Effector CD8-positive, alpha-beta T cell (primary cell): ENCODE measurements around the gene CORO7.

ENCODE experiments used
- DNase-seq: peaks from one replicate; lab custom pipeline; 2025; lab: John Stamatoyannopoulos, UW
- total RNA-seq, 4 experiments: gene quantifications; one replicate each; lab custom pipeline; 2026; lab: John Stamatoyannopoulos, UW

Gene CORO7
- total RNA-seq, result 22.2 to 42.8 (median 33.8) reads per million in 4 experiments

DNA sequence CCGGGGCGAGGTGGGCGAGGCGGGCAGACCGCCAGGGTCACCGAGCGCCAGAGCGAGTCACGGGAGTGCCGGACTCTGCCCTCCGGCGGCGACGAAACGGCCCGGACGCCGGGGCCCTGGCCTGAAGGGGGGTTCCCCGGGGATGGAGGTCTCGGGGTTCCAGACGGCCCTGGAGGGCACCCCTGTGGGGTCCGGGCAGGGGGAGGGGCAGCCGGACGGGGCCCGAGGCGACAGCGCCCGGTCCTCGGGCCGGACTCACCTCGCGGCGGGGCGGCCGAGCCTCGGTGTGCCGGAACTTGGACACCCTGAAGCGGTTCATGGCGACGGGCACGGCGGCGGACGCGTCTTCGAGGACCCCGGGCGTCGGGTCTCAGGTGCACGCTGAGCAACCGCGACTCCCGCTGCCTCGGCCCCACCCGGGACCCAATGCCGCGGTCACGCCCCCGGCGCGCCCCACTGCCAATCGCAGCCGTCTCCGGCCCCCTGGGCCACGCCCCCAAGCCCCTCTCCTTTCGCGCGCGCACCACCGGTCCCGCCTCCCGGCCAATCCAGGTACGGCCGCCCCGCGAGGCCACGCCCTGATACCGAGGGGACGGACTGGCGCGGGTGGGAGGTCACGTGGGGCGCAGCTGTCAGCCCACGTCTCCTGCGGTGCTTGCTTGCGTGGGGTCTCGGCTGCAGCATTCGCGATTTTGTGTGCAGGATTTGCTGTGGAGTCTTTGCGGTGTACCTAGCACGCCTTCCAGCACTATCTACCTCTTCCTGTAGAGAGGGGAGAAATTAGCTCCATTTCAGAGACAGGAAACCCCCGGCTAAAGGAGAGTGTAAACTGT, at the start of gene CORO7:
TSS of gene CORO7 (minus strand) at position 397 of the 833 bp plus-strand sequence. CDS start at position 319, 78 bp downstream.
- peak; percentile 99 for DNase-seq

DNA sequence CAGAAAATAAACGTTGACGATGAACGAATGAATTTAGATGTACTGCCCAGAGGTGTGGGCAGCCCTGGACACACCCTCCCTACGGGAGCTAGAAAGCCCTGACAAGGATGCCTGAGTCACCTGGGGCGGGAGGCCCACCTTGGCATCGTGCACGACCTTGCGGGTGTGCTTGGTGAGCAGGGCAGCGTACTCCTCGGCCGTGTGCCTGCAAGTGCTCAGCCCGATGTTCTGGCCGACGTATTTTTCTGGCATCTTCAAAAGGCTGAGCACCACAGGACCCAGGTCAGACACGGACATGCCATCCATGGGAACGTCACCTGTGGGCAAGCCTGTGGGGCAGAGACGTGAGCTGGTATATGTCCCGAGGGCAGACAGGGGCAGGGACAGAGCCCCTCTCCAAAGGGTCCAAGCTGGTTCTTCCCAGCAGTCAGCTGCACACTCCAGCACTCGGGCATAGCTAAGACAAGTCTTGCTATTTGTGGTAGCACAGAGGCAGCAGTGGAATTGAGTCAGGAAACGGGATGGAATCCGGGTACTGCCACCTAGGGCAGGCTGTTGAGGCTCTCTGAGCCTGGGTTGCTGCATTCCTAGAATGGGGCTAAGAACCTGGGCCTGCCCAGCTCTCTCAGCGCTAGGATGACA, 47.2 kb upstream of the CORO7 start:
- no peak for DNase-seq

DNA sequence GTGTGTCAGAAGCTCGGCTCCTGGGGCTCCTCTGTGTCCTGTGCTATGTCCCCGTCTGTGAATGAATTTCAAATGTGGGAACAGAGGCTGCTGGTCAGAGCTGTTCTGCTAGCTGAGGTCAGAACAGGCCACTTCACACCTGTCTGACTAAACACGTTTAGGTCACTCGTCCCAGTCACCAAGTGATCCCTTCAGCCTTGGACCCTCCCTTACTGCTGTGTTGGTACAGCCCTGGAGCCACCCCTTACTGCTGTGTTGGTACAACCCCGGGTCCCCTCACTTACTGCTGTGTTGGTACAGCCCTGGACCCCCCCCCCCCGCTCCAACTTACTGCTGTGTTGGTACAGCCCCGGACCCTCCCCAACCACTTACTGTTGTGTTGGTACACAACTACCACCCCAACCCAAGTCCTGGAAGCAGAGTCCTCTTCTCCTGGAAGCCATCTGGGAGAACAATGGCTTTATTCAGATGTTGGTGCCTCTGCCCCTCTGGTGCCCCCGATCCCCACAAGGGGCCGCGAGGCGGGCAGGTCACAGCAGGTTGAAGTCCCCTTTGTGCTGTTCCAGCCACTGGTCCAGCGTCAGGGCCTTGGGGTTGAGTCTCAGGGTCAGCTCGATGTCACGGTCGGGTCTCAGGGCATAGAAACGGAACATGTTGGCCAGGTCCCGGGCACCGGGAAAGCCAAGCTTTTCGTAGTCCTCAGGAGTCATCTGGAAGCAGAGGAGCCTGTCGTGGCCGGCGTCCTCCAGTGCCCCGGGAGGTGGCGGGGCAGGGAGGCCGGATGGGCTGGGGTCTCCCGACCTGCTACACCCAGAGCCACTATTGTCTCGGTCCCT, 45.1 kb upstream of the CORO7 start:
- no peak for DNase-seq

DNA sequence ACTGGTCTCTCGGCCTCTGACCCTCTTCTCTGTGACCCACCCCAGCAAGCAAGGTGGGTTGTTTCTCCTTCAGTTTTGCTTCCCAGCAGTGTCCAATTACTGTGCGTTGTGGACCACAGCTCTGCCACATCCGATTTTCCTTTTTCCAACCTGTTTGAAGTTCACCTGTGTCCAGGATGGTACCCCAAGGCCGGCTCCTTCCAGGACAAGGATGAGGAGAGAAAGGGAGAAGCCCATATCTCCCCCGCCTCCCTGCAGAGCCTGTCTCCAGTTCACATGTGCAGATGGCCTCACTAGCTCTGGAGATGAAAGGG, 44.5 kb upstream of the CORO7 start:
- DNase-seq, result no peak

DNA sequence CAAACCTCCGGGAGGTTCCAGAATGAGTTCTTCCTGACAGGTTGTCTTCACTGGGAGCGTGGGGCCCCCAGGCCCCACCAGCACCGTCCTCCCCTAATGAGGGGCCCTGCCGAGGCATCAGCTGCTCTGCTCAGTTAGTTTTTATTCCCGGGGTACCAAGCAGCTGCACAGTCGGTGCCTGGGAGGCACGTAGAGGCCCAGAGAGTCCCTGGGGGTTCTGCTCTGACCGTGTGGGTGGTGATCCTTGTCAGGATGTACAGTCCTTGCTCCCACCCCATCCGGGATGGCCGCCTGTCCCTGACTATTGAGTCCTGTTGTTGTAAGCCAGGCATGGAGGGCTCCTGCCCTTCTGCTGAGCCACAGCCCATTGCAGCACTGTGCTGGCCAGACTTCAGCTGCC, 39.6 kb upstream of the CORO7 start:
- no peak for DNase-seq

DNA sequence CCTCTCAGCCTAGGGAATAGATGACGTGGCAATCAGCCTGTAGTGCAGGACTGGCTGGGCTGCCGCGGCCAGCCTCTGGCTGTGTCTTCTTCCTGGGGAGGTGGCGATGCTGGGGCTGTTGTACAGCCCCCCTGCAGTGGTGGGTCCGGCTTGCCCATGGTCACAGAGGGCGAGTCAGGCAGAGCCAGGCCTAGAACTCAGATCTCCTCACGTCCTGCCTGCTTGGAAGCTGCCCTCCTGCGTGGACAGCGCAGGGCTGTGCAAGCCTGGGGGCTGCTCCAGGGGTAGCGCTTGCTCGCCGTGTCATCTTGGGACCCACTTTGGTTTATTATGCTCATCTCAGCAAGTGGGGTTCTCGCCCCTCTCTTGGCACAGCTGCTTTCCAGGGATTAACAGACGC, 38.7 kb upstream of the CORO7 start:
- no peak for DNase-seq

DNA sequence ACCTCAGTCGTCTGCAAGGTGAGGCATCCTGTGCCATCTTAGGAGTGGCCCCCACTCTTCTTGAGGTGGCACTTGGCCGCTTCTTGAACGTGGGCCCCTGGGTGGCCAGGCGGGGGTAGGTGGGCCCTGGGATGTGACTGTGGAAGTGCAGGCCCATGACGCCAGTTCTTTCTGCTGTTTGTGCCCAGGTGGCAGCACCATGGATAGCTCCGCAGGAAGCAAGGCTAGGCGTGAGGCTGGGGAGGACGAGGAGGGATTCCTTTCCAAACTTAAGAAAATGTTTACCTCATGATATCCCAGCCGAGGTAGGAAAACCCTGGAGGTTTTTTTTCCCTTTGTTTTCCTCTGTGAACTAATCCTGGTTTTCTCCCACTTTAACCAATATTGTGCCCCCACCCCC, 38.2 kb upstream of the CORO7 start:
- no peak for DNase-seq

DNA sequence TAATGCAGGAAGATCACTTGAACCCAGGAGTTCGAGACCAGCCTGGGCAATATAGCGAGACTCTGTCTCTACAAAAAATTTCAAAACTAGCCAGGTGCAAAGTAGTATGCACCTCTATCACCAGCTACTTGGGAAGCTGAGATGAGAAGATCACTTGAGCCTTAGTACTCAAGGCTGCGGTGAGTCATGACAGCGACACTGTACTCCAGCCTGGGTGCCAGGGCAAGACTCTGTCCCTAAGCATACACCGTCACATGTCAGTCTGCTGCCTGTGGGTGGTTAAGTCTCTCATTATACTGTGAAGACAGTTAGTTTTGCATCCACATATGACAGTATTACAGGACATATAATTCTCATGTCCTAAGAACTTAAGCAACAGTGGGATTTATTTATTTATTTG, 36.3 kb upstream of the CORO7 start:
- no peak for DNase-seq

DNA sequence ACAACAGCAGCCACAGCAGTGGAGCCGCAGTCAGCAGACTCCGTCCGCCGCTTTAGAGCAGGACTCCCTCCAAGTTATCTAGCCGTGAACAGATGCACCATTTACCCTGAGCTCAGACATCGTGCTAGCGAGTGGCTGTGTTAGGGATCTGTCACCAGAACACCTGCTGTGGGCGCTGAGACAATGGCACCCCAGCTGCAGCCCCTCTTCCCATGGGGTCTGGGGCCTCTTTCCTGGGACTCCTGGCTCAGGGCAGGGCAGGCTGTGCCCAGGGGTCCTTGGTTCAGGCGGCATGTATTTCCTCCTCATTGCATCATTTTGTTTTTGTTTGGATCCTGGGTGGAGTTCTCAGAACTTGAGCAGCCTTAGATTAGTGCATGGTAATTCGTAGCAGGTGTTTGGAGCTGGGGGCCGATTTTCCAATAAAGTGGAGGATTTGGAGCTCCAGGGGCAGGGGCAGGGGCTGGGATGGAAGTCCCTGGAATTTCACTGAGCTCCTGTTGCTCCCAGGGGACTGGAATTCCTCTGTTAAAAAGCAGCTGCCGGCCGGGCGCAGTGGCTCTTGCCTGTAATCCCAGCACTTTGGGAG, 34.6 kb upstream of the CORO7 start:
- no peak for DNase-seq

DNA sequence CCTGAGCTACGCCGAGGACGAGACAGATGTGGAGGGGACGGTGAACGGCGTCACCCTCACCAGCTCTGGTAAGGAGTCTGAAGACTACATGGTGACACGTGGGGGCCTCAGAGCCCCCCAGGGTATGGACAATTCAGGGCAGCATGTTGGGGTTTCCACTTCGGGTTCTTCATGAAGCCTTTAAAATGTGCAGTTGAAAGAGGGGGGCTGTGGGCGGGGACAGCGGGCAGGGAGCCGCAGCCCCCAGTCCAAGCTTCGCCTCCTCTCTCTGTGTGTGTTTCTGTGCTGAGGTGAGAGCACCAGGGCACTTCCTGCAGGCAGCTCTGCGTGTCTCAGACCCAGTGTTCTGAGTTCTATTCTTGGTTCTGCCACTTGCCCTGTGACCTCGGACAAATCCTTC, 34.0 kb upstream of the CORO7 start:
- no peak for DNase-seq

DNA sequence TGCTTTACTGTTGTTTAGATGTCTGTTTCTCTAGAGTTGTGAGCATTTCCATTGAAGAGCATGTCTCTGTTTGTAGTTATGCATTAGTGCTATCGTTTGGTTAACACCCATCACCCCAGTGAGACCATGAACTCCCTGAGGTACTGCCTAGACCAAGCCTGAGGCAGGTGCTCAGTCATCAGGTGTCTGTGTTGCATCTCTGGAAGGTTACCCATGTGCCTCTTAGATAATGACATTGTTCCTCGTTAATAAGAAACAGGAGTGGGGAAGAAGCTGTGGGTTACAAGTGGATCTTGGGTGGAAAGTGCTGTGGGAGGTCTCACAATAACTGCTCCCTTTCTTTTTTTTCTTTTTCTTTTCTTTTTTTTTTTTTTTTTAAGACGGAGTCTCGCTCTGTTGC, 27.6 kb upstream of the CORO7 start:
- DNase-seq, result no peak

DNA sequence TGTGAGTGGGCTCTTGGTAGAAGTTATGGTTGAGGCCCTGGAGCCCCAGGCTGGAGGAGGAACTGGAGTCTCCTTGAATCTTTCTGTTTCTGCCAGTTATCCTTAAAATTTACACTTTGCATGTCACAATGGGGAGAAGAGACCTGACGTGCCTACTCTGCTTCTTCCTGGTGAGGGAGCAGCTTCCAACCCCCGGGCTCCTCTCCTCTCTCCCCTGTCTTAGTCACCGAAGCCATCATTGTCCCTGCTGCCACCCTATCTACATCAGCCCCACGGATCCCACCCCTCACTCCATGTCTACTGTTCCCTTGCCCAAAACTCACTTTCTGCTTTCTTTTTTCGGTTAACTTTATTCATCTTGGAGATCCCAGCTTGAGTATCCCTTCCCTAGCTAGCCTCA, 26.9 kb upstream of the CORO7 start:
- no peak for DNase-seq

DNA sequence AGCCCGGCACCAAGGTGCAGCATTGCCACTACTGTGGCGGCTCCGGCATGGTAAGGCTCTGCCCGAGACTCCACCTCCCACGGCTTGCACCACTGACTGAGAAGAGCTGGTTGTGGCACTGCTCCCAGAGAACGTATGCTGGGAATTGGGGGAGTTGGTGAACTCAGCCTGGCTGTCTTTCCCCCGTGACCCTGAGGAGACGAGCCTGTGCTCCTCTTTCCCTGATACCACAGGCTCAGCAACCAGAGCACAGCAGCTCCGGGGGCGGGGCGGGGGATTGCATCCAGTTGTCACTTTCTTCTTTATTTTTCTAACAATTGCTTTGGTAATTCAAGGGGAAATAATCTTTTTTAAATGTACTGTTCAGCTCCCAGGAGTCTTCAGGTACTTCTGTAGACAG, 26.0 kb upstream of the CORO7 start:
- DNase-seq, result no peak

DNA sequence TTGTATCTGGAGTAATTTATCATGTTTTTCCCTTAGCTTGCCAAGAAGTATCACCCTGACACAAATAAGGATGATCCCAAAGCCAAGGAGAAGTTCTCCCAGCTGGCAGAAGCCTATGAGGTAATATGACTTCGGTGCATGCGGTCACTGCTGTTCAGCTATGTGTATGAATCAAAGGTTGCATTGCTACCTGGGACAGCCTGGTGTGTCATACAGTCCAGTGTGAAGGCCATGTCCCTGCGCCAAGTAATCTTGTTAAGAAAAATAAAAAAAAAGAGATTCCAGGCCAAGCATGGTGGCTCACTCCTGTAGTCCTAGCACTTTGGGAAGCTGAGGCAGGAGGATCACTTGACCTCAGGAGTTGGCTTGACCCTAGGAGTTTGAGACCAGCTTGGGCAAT, 21.0 kb upstream of the CORO7 start:
- no peak for DNase-seq

DNA sequence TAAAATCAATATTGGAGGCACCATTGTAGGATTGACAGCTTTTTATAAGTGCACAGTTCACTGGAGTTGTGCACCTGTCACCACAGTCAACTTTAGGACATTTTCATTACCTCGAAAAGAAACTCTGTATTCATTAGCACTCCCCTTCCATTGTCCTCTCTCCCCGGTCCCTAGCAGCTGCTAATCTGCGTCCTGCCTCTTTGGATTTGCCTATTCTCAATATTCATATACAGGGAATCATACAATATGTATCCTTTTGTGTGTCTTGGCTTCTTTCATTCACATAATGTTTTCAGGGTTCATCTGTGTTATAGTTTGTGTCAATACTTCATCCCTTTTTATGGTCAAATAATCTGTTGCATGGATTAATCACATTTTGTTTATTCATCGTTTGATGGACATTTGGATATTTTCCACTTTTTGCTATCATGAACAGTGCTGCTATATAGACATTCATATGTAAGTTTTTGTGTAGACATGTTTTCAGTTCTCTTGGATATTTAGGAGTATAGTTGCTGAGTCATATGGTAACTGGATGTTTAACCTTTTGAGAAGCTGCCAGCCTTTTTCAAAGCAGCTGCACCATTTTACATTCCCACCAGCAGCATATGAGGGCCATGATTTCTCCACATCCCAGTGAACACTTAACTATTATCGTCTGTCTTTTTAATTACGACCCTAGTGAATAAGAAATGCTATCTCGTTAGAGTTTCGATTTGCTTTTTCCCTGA, 19.1 kb upstream of the CORO7 start:
- DNase-seq, result no peak

DNA sequence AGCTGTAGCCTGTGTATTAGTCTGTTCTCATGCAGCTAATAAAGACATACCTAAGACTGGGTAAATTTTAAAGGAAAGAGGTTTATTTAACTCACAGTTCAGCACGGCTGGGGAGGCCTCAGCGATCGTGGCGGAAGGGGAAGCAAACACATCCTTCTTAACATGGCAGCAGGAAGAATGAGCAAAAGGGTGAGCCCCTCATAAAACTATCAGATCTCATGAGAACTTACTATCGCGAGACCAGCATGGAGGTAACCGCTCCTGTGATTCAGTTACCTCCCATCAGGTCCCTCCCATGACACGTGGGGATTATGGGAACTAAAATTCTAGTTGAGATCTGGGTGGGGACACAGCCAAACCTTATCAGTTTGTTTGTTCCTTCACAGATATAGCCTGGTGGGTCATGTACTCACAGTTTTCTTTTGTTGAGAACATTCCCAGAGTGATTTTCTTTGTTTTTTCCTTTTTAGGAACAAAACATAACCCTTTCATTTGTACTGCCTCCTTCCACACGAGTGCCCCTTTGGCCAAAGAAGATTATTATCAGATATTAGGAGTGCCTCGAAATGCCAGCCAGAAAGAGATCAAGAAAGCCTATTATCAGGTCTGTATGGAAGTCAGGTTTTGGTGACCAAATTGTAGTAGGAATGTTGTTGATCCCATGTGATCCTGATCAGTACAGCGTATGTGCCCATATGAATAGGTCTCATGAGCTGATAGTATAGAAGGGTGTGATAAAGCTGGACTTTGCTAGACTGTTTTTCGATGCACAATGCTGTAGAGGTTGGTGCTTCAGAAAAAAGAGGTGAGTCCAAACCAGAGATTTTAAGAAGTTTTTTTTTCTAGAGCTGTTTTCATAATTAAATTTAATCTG, 17.8 kb upstream of the CORO7 start:
- no peak for DNase-seq

DNA sequence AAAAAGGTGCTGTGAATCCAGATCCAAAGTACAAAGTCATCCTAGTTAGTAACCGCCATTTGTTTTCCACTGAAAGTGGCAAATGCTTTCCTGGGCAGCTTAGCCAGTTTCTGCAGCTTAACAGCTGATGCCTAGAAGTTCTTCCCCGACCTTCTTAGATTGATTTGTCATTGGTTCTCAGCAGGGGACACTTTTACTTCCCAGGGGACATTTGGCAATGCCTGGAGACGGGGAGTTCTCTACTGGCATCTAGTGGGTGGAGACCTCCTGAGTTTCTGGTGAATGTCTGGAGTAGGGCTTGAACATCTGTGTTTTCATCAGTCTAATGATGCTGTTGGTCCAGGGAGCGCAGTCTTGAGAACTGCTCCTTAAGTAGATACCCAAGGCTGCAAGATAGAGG, 16.8 kb upstream of the CORO7 start:
- no peak for DNase-seq

DNA sequence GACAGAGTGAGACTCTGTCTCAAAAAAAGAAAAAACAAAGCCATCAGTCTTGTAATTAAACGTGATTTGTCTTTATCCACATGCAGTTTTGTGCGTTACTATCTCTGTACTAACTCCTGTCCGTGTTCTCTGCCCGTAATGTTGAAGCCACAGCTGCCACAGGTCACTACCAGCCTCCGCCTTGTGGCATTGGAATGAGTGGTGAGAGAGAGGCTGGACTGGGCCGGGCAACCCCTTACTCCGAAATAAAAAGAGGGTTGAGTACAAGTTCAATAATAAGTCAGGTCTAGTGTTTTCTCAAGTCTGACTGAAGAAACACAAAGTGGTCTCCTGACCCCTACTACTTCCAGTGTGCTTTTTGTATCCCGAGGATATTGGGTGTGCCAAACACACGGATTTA, 14.6 kb upstream of the CORO7 start:
- no peak for DNase-seq

DNA sequence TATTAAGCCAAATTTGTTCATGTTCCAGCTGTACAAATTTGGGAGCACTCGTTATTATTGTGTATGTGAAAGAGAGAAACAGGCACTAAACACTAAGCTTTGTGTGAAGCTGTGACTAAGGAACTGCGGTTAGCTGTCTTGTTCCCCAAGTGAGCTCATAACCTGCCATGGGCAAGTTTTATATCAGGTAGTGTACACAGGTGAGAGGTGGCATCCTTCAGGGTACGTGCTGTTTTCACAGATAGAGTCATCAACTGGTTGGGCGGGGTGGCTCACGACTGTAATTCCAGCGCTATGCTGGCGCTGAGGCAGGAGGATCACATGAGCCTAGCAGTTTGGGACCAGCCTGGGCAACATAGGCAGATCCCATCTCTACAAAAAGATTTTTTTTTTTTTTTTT, 12.1 kb upstream of the CORO7 start:
- DNase-seq, result no peak

DNA sequence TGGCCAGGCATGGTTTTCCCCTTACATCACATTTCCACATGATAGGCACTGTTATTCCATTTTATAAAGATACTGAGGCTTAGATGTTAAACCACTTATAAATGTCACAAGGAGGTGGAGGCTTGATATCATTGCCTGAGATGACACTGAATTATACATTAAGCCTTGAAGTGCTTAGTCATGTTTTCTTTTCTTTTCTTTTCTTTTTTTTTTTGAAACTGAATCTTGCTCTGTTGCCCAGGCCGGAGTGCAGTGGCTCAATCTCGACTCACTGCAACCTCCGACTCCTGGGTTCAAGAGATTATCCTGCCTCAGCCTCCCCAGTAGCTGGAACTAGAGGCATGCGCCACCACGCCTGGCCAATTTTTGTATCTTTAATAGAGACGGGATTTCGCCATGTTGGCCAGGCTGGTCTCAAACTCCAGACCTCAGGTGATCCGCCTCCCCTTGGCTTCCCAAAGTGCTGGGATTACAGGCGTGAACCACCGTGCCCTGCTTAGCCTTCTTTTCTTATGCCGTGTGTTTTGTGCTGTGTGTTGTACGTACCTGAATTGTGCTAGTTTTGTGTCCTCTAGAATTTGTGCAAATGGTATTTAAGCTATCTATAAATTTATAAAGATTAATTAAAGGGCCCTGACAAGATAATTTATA, 10.5 kb upstream of the CORO7 start:
- DNase-seq, result no peak
